IPS-20b (cell line): ENCODE results near the gene MTOR.
"Not testable (repeated sequence)": the region's sequence is repeated elsewhere in the genome, so short reads cannot be mapped to it uniquely, and the experiment has no call there.

Experiments
- H3K27ac ChIP-seq: one replicate; pipeline ENCODE4 v1.5.1; 2013; ENCODE audit warnings: low read length
- H3K27me3 ChIP-seq: 2 replicates; pipeline ENCODE4 v1.6.1; 2013; ENCODE audit warnings: mild to moderate bottlenecking, low read length, inconsistent platforms; ENCODE audit not compliant: insufficient read depth
- H3K36me3 ChIP-seq: 2 replicates; pipeline ENCODE4 v1.6.1; 2013; ENCODE audit warnings: low read depth, mild to moderate bottlenecking, inconsistent platforms, low read length, moderate library complexity; ENCODE audit not compliant: insufficient read depth
- H3K4me1 ChIP-seq: 2 replicates; pipeline ENCODE4 v1.6.1; 2013; ENCODE audit warnings: mild to moderate bottlenecking, control low read depth, inconsistent platforms, low read length, moderate library complexity; ENCODE audit not compliant: insufficient read depth
- H3K4me3 ChIP-seq: 2 replicates; pipeline ENCODE4 v1.5.1; 2013; ENCODE audit warnings: mild to moderate bottlenecking, low read length, inconsistent platforms
- H3K9ac ChIP-seq: 2 replicates; pipeline ENCODE4 v1.6.1; 2013; ENCODE audit warnings: low read depth, mild to moderate bottlenecking, inconsistent platforms, low read length, moderate library complexity
- H3K9me3 ChIP-seq: 2 replicates; pipeline ENCODE4 v1.6.1; 2013; ENCODE audit warnings: mild to moderate bottlenecking, low read depth, low read length, inconsistent platforms; ENCODE audit not compliant: insufficient read depth

Gene MTOR

GRCh38 chr1:11114966-11115365 lies 147.4 kb downstream of the MTOR start:
- Histone ChIP-seq H3K36me3 (peaks cover 84% of the 10 kb centered on the region), H3K9me3 (no peaks in the 10 kb centered on the region), H3K9ac (no peak overlapping the region), H3K27me3 (no peaks in the 10 kb centered on the region), H3K4me3 (no peak overlapping the region), H3K27ac (no peak overlapping the region), H3K4me1 (no peaks in the 10 kb centered on the region)

GRCh38 chr1:11109047-11109760 lies 153.1 kb downstream of the MTOR start:
- Histone ChIP-seq H3K9me3 (no peaks in the 10 kb centered on the region), H3K4me1 (no peaks in the 10 kb centered on the region), H3K36me3 (peaks cover 76% of the 10 kb centered on the region), H3K4me3 (no peak overlapping the region), H3K9ac (no peak overlapping the region), H3K27me3 (no peaks in the 10 kb centered on the region), H3K27ac (no peak overlapping the region)

- H3K36me3 ChIP-seq, result peaks cover 61% of the 10 kb centered on the region
- H3K9ac ChIP-seq, result no peak overlapping the region
- H3K27ac ChIP-seq, result no peak overlapping the region
- H3K4me1 ChIP-seq, result no peaks in the 10 kb centered on the region
- H3K9me3 ChIP-seq, result no peaks in the 10 kb centered on the region
- H3K4me3 ChIP-seq, result no peak overlapping the region
- no peaks in the 10 kb centered on the region for H3K27me3 ChIP-seq
Observed at GRCh38 chr1:11107599-11107998, 154.8 kb downstream of the MTOR start.

- H3K4me3 ChIP-seq, result no peak overlapping the region
- no peak overlapping the region for H3K27ac ChIP-seq
- peaks cover 42% of the 10 kb centered on the region for H3K36me3 ChIP-seq
- H3K9ac ChIP-seq, result no peak overlapping the region
- no peaks in the 10 kb centered on the region for H3K9me3 ChIP-seq
- no peaks in the 10 kb centered on the region for H3K4me1 ChIP-seq
- H3K27me3 ChIP-seq, result no peaks in the 10 kb centered on the region
Observed at GRCh38 chr1:11105586-11105985, 156.8 kb downstream of the MTOR start.

GRCh38 chr1:11101347-11101746 lies 161.0 kb downstream of the MTOR start:
- no peaks in the 10 kb centered on the region for H3K9me3 ChIP-seq
- no peak overlapping the region for H3K27ac ChIP-seq
- H3K36me3 ChIP-seq, result peaks cover 25% of the 10 kb centered on the region
- H3K27me3 ChIP-seq, result no peaks in the 10 kb centered on the region
- H3K4me3 ChIP-seq, result no peak overlapping the region
- H3K4me1 ChIP-seq, result peaks cover 8% of the 10 kb centered on the region; the same call in 1 of the 2 replicates
- H3K9ac ChIP-seq, result no peak overlapping the region

GRCh38 chr1:11100806-11101205 lies 161.5 kb downstream of the MTOR start:
- not testable (repeated sequence) for H3K9me3 ChIP-seq, H3K4me1 ChIP-seq, H3K4me3 ChIP-seq, H3K9ac ChIP-seq, H3K27ac ChIP-seq, H3K27me3 ChIP-seq
- peaks cover 25% of the 10 kb centered on the region for H3K36me3 ChIP-seq

- Histone ChIP-seq H3K27me3 (no peaks in the 10 kb centered on the region), H3K27ac (no peak overlapping the region), H3K4me1 (peaks cover 8% of the 10 kb centered on the region; the same call in 1 of the 2 replicates), H3K9ac (peak overlapping the region; percentile 97; the same call in 1 of the 2 replicates), H3K36me3 (peaks cover 30% of the 10 kb centered on the region), H3K9me3 (no peaks in the 10 kb centered on the region), H3K4me3 (peak overlapping the region; percentile 86)
Observed at GRCh38 chr1:11100149-11100493, 162.2 kb downstream of the MTOR start.

- H3K4me3 ChIP-seq, result peak within 1 kb of the TSS; percentile 86
- H3K36me3 ChIP-seq, result peaks cover 36% of the 10 kb centered on the region
- H3K27ac ChIP-seq, result peak within 1 kb of the TSS; percentile 73
- no peaks in the 10 kb centered on the region for H3K27me3 ChIP-seq
- no peaks in the 10 kb centered on the region for H3K9me3 ChIP-seq
- peak within 1 kb of the TSS; percentile 97 for H3K9ac ChIP-seq
- peaks cover 8% of the 10 kb centered on the region; the same call in 1 of the 2 replicates for H3K4me1 ChIP-seq
Observed at GRCh38 chr1:11099310-11100148, 162.8 kb downstream of the MTOR start, which contains the start of gene EXOSC10. Gene EXOSC10 (minus strand): TSS chr1:11099869. CDS start chr1:11099831, 38 bp downstream.

- Histone ChIP-seq H3K4me3 (peak overlapping the region; percentile 86), H3K9me3 (no peaks in the 10 kb centered on the region), H3K36me3 (peaks cover 42% of the 10 kb centered on the region), H3K27me3 (no peaks in the 10 kb centered on the region), H3K4me1 (peaks cover 8% of the 10 kb centered on the region; the same call in 1 of the 2 replicates), H3K9ac (peak overlapping the region; percentile 97), H3K27ac (peak overlapping the region; percentile 73)
Observed at GRCh38 chr1:11098931-11099309, 163.4 kb downstream of the MTOR start.

GRCh38 chr1:11083784-11084183 lies 178.6 kb downstream of the MTOR start:
- not testable (repeated sequence) for H3K27me3 ChIP-seq, H3K4me3 ChIP-seq, H3K27ac ChIP-seq, H3K9ac ChIP-seq, H3K9me3 ChIP-seq, H3K4me1 ChIP-seq
- peaks cover 66% of the 10 kb centered on the region for H3K36me3 ChIP-seq

GRCh38 chr1:11080931-11081330 lies 181.4 kb downstream of the MTOR start:
- Histone ChIP-seq H3K27me3 (no peaks in the 10 kb centered on the region), H3K4me1 (no peaks in the 10 kb centered on the region), H3K36me3 (peaks cover 67% of the 10 kb centered on the region), H3K9ac (no peak overlapping the region), H3K4me3 (no peak overlapping the region), H3K27ac (no peak overlapping the region), H3K9me3 (no peaks in the 10 kb centered on the region)

GRCh38 chr1:11078631-11079030 lies 183.7 kb downstream of the MTOR start:
- H3K9ac ChIP-seq, result no peak overlapping the region
- no peak overlapping the region for H3K4me3 ChIP-seq
- H3K36me3 ChIP-seq, result peaks cover 88% of the 10 kb centered on the region
- H3K27me3 ChIP-seq, result no peaks in the 10 kb centered on the region
- H3K9me3 ChIP-seq, result no peaks in the 10 kb centered on the region
- H3K4me1 ChIP-seq, result no peaks in the 10 kb centered on the region
- H3K27ac ChIP-seq, result no peak overlapping the region
